Mucosa of stomach (tissue), 1 donor: ENCODE data around the gene MAL.
A peak's percentile ranks its signal among the peaks of the same experiment; 100 is the strongest.

ENCODE experiments used
- H3K27me3 ChIP-seq: one replicate; pipeline ENCODE4 v1.7.0; 2013; ENCODE audit warnings: mild to moderate bottlenecking, low read length; ENCODE audit not compliant: control insufficient read depth, insufficient read depth
- H3K36me3 ChIP-seq: one replicate; pipeline ENCODE4 v1.7.0; 2013; ENCODE audit warnings: low read length; ENCODE audit not compliant: control insufficient read depth, insufficient read depth
- H3K4me1 ChIP-seq: one replicate; pipeline ENCODE4 v1.7.0; 2013; ENCODE audit warnings: mild to moderate bottlenecking, low read length; ENCODE audit not compliant: control insufficient read depth, insufficient read depth
- H3K4me3 ChIP-seq: one replicate; pipeline ENCODE4 v1.7.0; 2013; ENCODE audit warnings: low read length
- H3K9ac ChIP-seq: one replicate; pipeline ENCODE4 v1.7.0; 2013; ENCODE audit warnings: mild to moderate bottlenecking, low read length, moderate library complexity
- H3K9me3 ChIP-seq: one replicate; pipeline ENCODE4 v1.7.0; 2013; ENCODE audit warnings: mild to moderate bottlenecking, low read length, moderate library complexity; ENCODE audit not compliant: control insufficient read depth
- donor health status: Pancreatic carcinoma.

Gene MAL

DNA sequence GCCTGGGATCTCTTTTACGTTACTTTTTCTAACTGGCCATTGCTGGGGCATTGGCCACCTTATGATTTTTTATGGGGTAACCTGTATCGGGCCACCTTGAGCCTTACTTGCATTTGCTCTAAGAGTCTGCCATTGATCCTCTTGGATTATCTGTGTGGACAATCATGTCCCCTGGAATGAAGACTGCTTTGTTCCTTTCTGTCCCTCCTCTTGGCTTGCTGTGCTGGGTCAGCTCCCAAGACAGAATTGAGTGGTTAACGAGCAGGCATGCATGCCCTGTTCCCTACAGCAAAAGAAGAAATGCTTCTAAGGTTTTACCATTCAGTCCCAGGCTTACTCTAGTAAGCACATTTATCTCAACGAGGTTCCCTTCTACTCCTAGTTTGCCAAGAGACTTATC lies 46.3 kb downstream of the MAL start:
- H3K27me3 ChIP-seq, result peaks cover 23% of the 10 kb centered on the region
- H3K4me1 ChIP-seq, result peaks cover 8% of the 10 kb centered on the region
- H3K4me3 ChIP-seq, result no peak overlapping the region
- no peak overlapping the region for H3K9ac ChIP-seq
- H3K9me3 ChIP-seq, result no peaks in the 10 kb centered on the region
- no peaks in the 10 kb centered on the region for H3K36me3 ChIP-seq

DNA sequence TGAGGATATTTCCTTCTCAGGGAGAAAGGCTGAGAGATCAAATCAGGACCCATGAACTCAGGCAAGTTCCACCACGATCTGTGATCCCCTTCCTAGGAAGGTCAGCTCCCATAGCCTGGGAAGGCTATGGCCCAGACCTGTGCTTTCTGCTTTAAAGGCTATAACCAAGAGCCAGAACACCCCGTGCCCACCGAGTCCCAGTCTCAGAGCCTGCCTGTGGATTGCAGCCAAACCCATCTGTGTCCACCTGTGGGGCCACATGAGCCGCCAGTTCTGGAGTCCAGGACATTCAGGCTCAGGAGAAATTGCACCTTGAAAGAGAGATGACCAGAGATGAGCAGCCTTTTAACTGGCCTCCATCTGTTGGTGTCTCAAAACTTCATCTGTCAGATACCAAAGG lies 46.9 kb downstream of the MAL start:
- Histone ChIP-seq H3K9ac (no peak overlapping the region), H3K4me1 (peaks cover 11% of the 10 kb centered on the region), H3K4me3 (no peak overlapping the region), H3K36me3 (no peaks in the 10 kb centered on the region), H3K9me3 (no peaks in the 10 kb centered on the region), H3K27me3 (peaks cover 29% of the 10 kb centered on the region)

DNA sequence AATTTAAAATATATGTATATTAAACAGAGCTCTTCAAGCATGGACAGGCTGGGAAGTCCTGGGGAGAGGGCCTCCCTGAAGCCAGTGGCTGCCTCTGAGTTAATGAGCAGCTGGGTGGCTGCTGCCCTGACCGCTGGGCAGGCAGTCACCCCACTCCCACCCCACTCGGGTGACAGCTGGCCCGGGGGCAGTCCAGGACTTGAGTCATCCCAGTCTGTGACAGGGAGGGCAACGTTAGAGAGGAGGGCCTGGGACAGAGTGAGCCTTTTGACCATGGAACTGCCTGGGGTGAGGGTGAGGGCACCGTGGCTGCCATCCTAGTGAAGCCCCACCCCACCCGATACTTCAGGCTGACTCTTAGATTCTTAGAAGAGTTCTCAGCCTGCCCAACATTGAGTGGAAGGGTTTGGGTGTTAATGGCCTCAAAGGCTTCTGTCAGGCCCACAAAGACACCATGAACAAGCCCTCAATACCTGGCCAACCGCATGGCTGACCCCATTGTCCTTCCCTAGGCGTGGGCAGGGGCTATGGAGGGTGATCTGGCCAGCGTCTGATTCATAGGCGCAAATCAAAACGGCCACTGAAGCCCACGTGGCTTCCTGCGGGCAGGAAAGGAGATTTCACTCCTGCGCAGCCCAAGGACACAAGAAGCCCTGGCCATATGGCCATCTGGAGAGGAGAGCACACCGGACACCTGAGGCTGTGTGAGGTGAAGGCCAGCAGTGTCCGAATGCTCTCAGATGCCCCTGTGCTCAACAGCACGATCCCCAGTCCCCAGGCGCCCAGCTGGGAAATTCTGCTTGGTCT lies 48.6 kb downstream of the MAL start:
- no peaks in the 10 kb centered on the region for H3K36me3 ChIP-seq

DNA sequence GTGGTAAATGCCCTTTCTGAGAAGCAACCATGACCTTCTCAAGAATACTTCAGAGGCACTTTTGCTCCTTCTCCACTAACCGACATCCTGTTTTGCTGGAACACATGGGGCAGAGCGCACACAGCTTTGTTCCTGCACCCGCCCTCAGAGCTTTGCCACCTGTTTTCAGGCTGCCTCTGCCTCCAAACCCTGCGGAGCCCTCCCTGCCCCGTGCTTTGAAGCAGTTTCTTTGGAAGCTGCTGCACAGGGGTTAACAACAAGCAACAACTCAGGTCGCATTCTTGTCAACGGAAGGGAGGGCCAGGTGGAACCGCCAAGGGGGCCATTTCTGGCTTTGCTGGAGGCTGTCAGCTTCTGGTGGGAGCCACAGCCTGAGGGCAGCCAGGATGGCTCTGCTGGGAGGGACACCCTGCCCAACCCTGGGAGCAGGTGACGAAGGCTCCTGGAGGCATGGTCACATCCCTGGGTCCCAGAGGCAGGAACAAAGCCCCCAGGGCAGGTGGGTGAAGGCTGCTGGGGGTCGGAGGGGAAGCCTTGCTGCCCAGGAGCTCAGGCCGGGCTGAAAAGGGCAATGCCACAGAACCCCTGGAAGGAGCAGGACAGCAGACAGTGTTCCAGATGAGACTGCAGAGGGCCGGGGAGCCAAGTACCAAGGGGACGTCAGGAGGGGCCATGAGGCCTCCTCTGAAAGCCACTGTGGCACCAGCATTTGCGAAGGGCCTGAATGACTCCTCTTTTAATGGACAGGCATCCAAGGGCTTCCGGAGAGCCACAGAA lies 49.3 kb downstream of the MAL start:
- Histone ChIP-seq H3K9ac (peak overlapping the region; percentile 8), H3K4me3 (no peak overlapping the region), H3K4me1 (peaks cover 18% of the 10 kb centered on the region), H3K9me3 (no peaks in the 10 kb centered on the region), H3K27me3 (peaks cover 29% of the 10 kb centered on the region), H3K36me3 (no peaks in the 10 kb centered on the region)

More for the DNA sequence above, 48.6 kb downstream of the MAL start:
- Histone ChIP-seq H3K4me3 (no peak overlapping the region), H3K9me3 (no peaks in the 10 kb centered on the region), H3K9ac (no peak overlapping the region), H3K4me1 (peaks cover 18% of the 10 kb centered on the region), H3K27me3 (peaks cover 29% of the 10 kb centered on the region)

DNA sequence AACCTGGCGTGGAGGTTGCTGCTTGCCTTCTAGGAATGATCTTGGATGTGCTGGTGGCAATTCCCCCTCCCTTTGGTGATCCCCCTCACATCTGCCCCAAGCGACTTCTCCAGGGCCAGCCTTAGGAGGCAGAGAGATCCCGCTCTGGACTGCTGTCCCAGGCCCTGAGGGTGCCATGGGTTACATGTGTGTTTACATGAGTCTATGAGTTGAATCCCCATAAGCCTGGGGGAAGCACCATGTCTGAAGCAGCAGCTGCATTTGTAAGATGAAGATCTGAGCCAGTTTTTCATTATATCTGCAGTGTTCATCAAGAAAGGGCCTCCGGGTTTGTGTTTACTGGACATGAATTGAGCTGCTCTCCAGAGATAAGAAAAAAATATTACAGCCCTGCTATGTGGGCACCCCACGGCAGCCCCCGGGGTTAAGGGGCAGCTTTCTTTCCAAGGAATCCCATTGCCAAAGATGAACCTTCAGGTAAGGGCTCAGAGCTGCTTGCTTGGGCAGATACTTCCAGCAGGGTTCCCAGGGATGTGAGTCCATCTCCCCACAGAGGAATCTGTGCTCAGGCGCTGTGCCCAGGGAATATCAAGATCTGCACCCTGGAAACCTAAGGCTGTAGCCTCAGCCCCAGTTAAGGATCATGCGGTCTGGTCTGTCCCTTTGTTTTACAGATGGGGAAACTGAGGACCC lies 50.1 kb downstream of the MAL start:
- H3K27me3 ChIP-seq, result peaks cover 29% of the 10 kb centered on the region
- H3K9me3 ChIP-seq, result no peaks in the 10 kb centered on the region
- no peak overlapping the region for H3K4me3 ChIP-seq
- peak overlapping the region; percentile 8 for H3K9ac ChIP-seq
- H3K36me3 ChIP-seq, result no peaks in the 10 kb centered on the region
- H3K4me1 ChIP-seq, result peaks cover 18% of the 10 kb centered on the region

DNA sequence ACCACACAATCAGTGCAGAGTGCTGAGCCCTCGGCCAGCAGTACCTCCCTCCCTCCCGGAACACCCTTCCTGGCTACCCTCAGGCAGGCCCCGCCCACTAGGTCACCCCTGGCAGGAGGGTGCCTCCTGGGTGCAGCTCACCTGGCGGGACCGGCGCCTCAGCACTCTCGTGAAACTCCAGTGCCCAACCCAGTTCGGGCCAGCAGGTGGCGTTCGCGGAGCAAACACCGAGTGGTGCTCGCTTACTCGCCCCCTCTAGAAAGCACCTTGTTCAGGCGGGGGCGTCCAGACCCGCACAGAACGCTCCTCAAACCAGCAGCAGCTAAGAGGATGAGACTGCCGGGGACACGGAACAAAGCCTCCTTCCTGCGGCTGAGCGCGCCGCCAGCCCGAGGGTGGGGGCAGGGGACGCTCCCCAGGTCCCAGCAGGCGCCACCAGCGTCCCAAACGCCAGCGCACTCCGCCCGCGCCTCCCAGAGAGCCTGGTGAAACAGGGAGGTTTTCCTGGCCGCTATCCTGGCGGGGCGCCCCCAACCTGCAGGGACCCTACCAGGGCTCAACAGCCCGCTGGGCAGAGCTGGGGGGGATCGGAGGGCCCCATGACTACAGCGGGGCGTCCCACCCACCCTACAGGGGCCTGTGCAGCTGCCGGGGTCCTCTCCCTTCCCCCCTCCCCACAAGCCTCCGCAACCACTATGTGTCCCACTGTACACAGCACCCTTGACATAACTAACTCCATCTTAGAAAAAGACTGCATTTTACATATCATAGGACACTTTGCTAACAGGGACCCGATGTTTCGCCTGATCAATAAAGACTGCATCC lies 51.4 kb downstream of the MAL start:
- Histone ChIP-seq H3K4me3 (peak overlapping the region; percentile 11), H3K27me3 (peaks cover 29% of the 10 kb centered on the region), H3K9me3 (no peaks in the 10 kb centered on the region), H3K4me1 (peaks cover 18% of the 10 kb centered on the region), H3K9ac (peak overlapping the region; percentile 49), H3K36me3 (no peaks in the 10 kb centered on the region)

DNA sequence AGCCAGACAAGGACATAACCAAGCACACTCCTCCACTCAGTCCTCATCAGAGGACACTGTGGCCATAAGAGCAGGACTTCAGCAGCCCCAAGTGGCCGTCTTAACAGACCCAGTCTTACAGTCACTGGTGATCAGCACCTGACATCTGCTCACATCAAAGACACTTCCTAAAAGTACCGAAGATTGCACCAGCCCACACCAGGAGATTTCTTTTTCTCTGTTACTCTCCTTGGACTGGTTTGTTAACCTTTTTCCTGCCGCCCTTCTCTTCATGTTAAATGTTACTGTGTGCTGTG lies 52.0 kb downstream of the MAL start:
- no peaks in the 10 kb centered on the region for H3K9me3 ChIP-seq
- peaks cover 29% of the 10 kb centered on the region for H3K27me3 ChIP-seq
- peak overlapping the region; percentile 49 for H3K9ac ChIP-seq
- H3K4me3 ChIP-seq, result no peak overlapping the region
- H3K4me1 ChIP-seq, result peaks cover 18% of the 10 kb centered on the region
- no peaks in the 10 kb centered on the region for H3K36me3 ChIP-seq

DNA sequence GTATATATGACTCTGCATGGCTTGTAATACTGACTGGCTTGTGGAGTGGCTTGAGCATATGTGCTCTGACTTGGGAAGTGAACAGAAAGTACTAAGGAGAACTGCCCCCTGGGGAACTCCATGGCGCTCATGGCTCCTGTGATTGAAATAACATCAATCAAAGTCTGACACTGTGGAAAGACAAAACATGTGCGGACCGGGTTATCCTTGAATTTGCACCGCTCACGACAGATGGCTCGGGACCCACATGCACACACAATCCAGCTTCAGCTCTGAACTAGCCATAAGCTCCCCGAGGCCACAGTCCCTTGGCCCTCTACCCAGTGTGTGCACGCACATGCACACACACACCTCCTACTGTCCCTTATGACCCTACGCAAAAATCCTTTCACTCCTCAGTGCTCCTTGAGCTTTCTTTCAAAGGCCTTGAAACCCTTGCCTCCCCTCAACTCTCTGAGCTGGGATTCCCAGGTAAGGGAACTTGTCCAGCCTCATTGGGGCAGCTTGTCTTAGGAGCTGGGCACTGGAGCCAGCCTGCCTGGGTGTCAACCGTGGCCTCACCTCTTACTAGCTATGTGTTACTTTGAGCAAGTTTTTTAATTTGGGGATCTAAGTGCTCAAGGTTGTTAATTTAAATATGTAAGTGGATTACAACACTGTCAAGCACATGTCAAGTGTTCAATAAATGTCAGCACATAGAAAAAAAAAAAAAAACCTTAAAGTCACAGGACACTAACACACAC lies 52.5 kb downstream of the MAL start:
- no peaks in the 10 kb centered on the region for H3K9me3 ChIP-seq
- H3K27me3 ChIP-seq, result peaks cover 29% of the 10 kb centered on the region
- no peak overlapping the region for H3K4me3 ChIP-seq
- peaks cover 18% of the 10 kb centered on the region for H3K4me1 ChIP-seq
- H3K36me3 ChIP-seq, result no peaks in the 10 kb centered on the region
- no peak overlapping the region for H3K9ac ChIP-seq

DNA sequence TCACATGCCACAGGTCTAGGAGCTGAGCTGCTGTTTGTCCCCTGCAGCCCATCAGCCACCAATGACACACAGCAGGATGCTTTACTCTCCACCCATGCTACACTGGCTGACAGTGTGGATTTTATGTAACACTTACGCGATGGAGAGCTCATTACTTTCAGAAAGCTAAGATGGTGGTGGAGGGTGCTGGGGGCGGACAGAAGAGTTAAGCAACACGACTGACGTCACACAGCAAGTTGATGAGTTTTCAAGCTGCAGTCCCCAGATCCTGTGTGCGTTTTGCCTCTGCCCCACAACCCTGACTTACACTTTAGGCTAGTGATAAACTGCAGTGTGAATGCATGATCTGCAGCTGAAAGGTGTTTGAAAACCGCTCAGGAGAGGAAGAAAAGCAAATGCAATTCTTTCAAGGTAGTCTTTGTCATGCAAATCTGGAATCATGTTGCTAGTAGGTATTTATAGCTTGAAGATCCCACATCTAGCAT lies 53.7 kb downstream of the MAL start:
- H3K27me3 ChIP-seq, result peaks cover 21% of the 10 kb centered on the region
- no peaks in the 10 kb centered on the region for H3K36me3 ChIP-seq
- H3K4me3 ChIP-seq, result no peak overlapping the region
- peaks cover 18% of the 10 kb centered on the region for H3K4me1 ChIP-seq
- no peak overlapping the region for H3K9ac ChIP-seq
- H3K9me3 ChIP-seq, result no peaks in the 10 kb centered on the region

DNA sequence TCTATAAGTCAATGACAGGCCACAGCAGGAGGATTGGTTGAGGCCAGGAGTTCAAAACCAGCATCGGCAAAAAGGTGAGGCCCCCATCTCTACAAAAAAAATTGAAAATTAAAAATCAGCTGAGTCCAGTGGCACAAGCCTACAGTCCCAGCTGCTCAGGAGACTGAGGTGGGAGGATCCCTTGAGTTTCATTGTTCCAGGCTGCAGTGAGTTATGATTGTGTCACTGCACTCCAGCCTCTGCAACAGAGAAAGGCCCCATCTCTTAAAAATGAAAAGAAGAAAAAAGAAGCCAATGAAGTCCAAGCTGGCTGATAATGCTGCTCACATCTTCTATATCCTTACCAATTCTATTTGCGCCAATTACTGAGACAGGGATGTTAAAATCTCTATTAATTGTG lies 57.0 kb downstream of the MAL start:
- H3K9ac ChIP-seq, result no peak overlapping the region
- H3K9me3 ChIP-seq, result no peaks in the 10 kb centered on the region

DNA sequence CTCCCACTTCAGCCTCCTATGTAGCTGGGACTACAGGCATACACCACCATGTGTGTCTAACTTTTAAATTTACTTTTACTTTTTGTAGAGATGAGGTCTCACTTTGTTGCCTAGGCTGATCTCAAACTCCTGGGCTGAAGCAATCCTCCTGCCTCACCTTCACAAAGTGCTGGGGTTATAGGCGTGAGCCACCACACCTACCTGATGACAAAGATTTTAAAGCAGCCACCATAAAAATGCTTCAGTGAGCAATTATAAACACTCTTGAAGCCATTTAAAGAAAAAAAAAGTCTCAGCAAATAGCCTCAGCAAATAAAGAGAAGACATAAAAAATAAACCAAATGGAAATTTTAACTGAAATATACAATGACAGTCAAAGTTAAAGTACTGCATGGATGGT lies 60.5 kb downstream of the MAL start:
- H3K4me1 ChIP-seq, result no peaks in the 10 kb centered on the region
- H3K9me3 ChIP-seq, result no peaks in the 10 kb centered on the region
- no peaks in the 10 kb centered on the region for H3K36me3 ChIP-seq
- H3K4me3 ChIP-seq, result no peak overlapping the region
- no peaks in the 10 kb centered on the region for H3K27me3 ChIP-seq
- no peak overlapping the region for H3K9ac ChIP-seq

More for the DNA sequence above, 57.0 kb downstream of the MAL start:
- Histone ChIP-seq H3K27me3 (no peaks in the 10 kb centered on the region), H3K36me3 (no peaks in the 10 kb centered on the region), H3K4me1 (peaks cover 7% of the 10 kb centered on the region), H3K4me3 (no peak overlapping the region)
